T-cell (primary cell): ENCODE measurements around the gene RTL1. TPM values are rescaled to one million over a fixed set of nuclear protein-coding genes. Genes with fewer than 3 reads are reported as not detected.

Experiments
- ATAC-seq, 4 experiments: fragments of 200-7000 bp in 3 of 4; fragments of 150-1000 bp in 1 of 4; cut with Tn5 transposase; replicated peaks in 1 of 4; 1 replicate in 3 of 4; 2 replicates in 1 of 4; pipeline ENCODE4 v1.10.0; 2021; ENCODE audit warnings: moderate library complexity in 3 of 4, mild to moderate bottlenecking in 2 of 4, moderate number of reproducible peaks in 1 of 4
- CTCF ChIA-PET, 2 donors: fragments of 300-600 bp; sonication (Branson Sonifier 250); formaldehyde crosslinking; loops; one replicate each; lab custom pipeline; 2022; ENCODE audit warnings: antibody characterized with exemption in 2 of 2; lab: Charles Lee
- POLR2A ChIA-PET, 2 donors: fragments of 300-600 bp; sonication (Branson Sonifier 250); formaldehyde crosslinking; loops; one replicate each; lab custom pipeline; 2022; ENCODE audit warnings: antibody characterized with exemption in 2 of 2; lab: Charles Lee
- DNase-seq, 35 experiments: peaks; one replicate each; pipeline versions ENCODE4 v3.0.0 to v3.0.0-alpha.2; 2013 to 2023
- H3K27ac ChIP-seq: one replicate; pipeline ENCODE4 v1.5.1; 2013; ENCODE audit warnings: low read length
- H3K27me3 ChIP-seq, 2 experiments: replicated peaks in 1 of 2; 1 replicate in 1 of 2; 2 replicates in 1 of 2; pipeline versions ENCODE4 v1.6.1 to v1.7.0; 2013; ENCODE audit warnings: low read length in 1 of 2, mixed read lengths in 1 of 2; ENCODE audit not compliant: control insufficient read depth in 2 of 2, insufficient read depth in 2 of 2; ENCODE audit errors: extremely low read depth in 1 of 2
- H3K36me3 ChIP-seq, 2 donors: 1 replicate in 1 of 2; 2 replicates in 1 of 2; pipeline versions ENCODE4 v1.6.1 to v1.7.0; 2013; ENCODE audit warnings: low read length in 1 of 2; ENCODE audit not compliant: control insufficient read depth in 2 of 2, insufficient read depth in 1 of 2; ENCODE audit errors: extremely low read depth in 1 of 2
- H3K4me1 ChIP-seq, 2 experiments: 1 replicate in 1 of 2; 2 replicates in 1 of 2; pipeline versions ENCODE4 v1.6.1 to v1.7.0; 2013; ENCODE audit warnings: low read length in 2 of 2, mixed read lengths in 1 of 2; ENCODE audit not compliant: insufficient read depth in 2 of 2, control insufficient read depth in 1 of 2; ENCODE audit errors: extremely low read depth in 1 of 2
- H3K4me3 ChIP-seq, 2 donors: 1 replicate in 1 of 2; 2 replicates in 1 of 2; pipeline versions ENCODE4 v1.5.1 to v1.7.0; 2013; ENCODE audit warnings: mild to moderate bottlenecking in 2 of 2, low read length in 1 of 2, moderate library complexity in 1 of 2; ENCODE audit not compliant: control insufficient read depth in 1 of 2; ENCODE audit errors: extremely low read depth in 1 of 2
- H3K9me3 ChIP-seq: 2 replicates; pipeline ENCODE4 v1.7.0; 2013
- H3K27ac Mint-ChIP-seq, 2 donors: one replicate each; pipeline ENCODE4 v1.8.0; 2020 to 2021; ENCODE audit warnings: mild to moderate bottlenecking in 2 of 2, mixed read lengths in 2 of 2
- H3K27me3 Mint-ChIP-seq, 2 donors: one replicate each; pipeline ENCODE4 v1.8.0; 2021 to 2022; ENCODE audit warnings: mixed read lengths in 2 of 2
- H3K36me3 Mint-ChIP-seq: one replicate; pipeline ENCODE4 v1.8.0; 2021; ENCODE audit warnings: mixed read lengths
- H3K4me1 Mint-ChIP-seq, 3 donors: one replicate each; pipeline ENCODE4 v1.8.0; 2020 to 2022; ENCODE audit warnings: mixed read lengths in 3 of 3, mild to moderate bottlenecking in 1 of 3
- H3K4me3 Mint-ChIP-seq, 3 donors: one replicate each; pipeline ENCODE4 v1.8.0; 2020 to 2022; ENCODE audit warnings: mild to moderate bottlenecking in 3 of 3, mixed read lengths in 3 of 3, moderate library complexity in 3 of 3
- H3K9me3 Mint-ChIP-seq, 3 donors: one replicate each; pipeline ENCODE4 v1.8.0; 2020 to 2022; ENCODE audit warnings: mixed read lengths in 3 of 3
- WGBS: methylation state at CpG from one replicate; pipeline ENCODE4 v1.1.5; 2013; ENCODE audit warnings: missing lambda C conversion rate; ENCODE audit not compliant: insufficient coverage; 5-methylcytosine and 5-hydroxymethylcytosine counted together
- total RNA-seq, 35 experiments: library from RNA in 6 of 35; stranded (reverse) in 6 of 35; fragments of 120-200 nt in 1 of 35; gene quantifications; one replicate each; pipeline versions ENCODE4 v1.2.1 to v1.2.4 and lab custom pipeline; 2013 to 2026

The RTL1 gene
- total RNA-seq, 5 donors from 2014 or later (not counting 1 experiment from before 2014, with no cell fraction given) = not detected

- H3K4me1 Mint-ChIP-seq = peaks cover 0 to 2% (median 0%) of the 10 kb centered on the region in 3 donors
- no peak overlapping the region for H3K4me3 Mint-ChIP-seq
- H3K27ac Mint-ChIP-seq = no peak overlapping the region
- peaks cover 0 to 55% of the 10 kb centered on the region in 2 experiments for H3K27me3 ChIP-seq
- H3K9me3 Mint-ChIP-seq = peaks cover 0 to 3% (median 2%) of the 10 kb centered on the region in 3 donors
- H3K27ac ChIP-seq = no peak overlapping the region
- ATAC-seq (no peak), DNase-seq (no peak)
- H3K9me3 ChIP-seq = no peaks in the 10 kb centered on the region
- H3K36me3 Mint-ChIP-seq = no peaks in the 10 kb centered on the region
- ChIA-PET CTCF (no interaction called here), POLR2A (no interaction called here)
- no peaks in the 10 kb centered on the region for H3K4me1 ChIP-seq
- 89% methylated on average over 15 of the region's 21 CpGs for WGBS
- H3K4me3 ChIP-seq = no peak overlapping the region
- H3K36me3 ChIP-seq = no peaks in the 10 kb centered on the region
- H3K27me3 Mint-ChIP-seq = peaks cover 28 to 47% of the 10 kb centered on the region in 2 donors
Measured at GRCh38 chr14:100832311-100832960, 71.1 kb downstream of the RTL1 start.

DNA sequence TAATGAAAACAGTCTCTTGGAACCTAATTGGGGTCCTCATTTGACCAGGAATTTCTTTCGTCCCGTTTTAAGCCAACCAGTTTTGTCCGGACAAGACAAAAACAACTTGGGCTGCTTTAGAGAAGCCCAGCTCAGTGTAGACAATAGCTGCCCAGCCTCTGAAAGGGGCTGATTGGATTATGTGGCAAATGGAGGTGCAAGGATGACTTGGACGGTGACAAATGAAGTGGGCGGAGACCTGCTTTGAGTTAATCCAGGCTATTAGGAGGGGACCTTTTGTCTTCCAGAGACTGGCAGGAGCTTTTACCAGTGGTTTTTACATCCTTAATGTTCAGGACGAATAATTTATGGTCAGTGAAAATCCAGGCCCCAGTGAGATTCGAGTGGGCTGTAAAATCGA, 72.8 kb downstream of the RTL1 start:
- H3K4me3 ChIP-seq = no peak overlapping the region
- H3K27me3 Mint-ChIP-seq = peaks cover 36 to 51% of the 10 kb centered on the region in 2 donors
- H3K27me3 ChIP-seq = peaks cover 0 to 57% of the 10 kb centered on the region in 2 experiments
- ChIA-PET POLR2A (no interaction called here), CTCF (no interaction called here)
- WGBS = 82% methylated on average over 6 of the region's 8 CpGs
- no peak overlapping the region for H3K4me3 Mint-ChIP-seq
- peaks cover 0 to 5% of the 10 kb centered on the region in 2 experiments for H3K4me1 ChIP-seq
- peaks cover 0 to 11% (median 2%) of the 10 kb centered on the region in 3 donors for H3K4me1 Mint-ChIP-seq
- H3K27ac Mint-ChIP-seq = no peak overlapping the region
- no peak overlapping the region for H3K27ac ChIP-seq
- H3K36me3 ChIP-seq = no peaks in the 10 kb centered on the region
- H3K9me3 Mint-ChIP-seq = peaks cover 0 to 4% (median 3%) of the 10 kb centered on the region in 3 donors
- no peaks in the 10 kb centered on the region for H3K9me3 ChIP-seq
- H3K36me3 Mint-ChIP-seq = no peaks in the 10 kb centered on the region
- DNase-seq (no peak), ATAC-seq (no peak)

Other genes with a start within 250 kb of the RTL1 start
- gene DLK1, start 176.8 kb downstream of the RTL1 start, total RNA-seq = 1 to 10 TPM in 3 of 5 donors, not detected in 2; 1.7 to 2.2 (median 2.2) TPM
- 1 to 10 TPM in 3 of 5 donors, not detected in 2; 2.3 to 3.4 (median 2.4) TPM for gene MEG3, start 77.6 kb downstream of the RTL1 start, total RNA-seq